ENCODE data around the gene SAMD1.

SAMD1 gene

DNA sequence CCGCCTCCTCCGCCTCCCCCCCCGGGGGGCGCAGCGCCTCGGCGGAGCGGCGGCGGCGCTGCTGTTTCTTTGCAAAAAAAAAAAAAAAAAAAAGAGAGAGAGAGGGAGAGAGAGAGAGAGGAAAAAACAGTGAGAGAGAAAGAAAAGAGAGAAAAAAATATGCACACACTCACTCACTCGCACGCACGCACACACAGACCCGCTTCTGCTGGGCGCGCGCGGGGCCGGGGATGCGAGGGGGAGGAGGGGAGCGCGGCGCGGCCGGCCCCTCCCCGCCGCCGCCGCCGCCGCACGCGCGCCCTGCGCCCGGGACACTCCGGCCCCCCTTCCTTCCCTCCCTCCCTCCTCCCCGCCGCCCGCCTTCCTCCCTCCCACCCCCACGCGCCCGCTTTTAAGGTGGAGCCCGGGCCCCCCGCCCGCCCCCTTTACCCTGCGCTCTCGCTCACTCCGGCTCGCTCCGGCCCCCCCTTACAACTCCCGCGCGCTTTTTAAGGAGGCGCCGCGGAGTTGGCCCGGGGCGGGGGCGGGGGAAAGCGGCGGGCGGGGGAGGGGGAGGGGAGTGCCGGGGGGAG, at the start of gene SAMD1:
Gene SAMD1 (minus strand): TSS at position 243 of the 572 bp plus-strand sequence.
- peak; percentile 83 for DNase-seq

DNA sequence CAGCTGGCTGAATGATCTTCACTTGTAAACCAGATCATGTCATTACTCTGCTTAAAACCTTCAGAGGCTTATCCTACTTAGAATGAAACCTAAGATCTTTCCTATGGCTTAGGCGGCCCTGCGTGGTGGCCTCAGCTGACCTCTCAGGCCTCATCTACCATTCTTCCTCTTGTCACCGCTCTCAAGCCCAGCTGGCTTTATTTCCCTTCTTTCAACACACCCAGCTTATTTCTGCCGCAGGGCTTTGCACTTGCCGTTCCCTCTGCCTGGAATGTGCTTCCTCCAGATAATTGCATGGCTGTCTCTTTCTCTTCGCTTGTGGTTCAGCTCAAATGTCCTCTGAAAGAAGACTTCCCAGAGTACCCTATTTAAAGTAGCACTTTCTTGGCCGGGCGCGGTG, 49.4 kb upstream of the SAMD1 start:
- DNase-seq = no peak

- no peak for DNase-seq
Observed at GRCh38 chr19:14138576-14139265, 48.2 kb upstream of the SAMD1 start.

DNA sequence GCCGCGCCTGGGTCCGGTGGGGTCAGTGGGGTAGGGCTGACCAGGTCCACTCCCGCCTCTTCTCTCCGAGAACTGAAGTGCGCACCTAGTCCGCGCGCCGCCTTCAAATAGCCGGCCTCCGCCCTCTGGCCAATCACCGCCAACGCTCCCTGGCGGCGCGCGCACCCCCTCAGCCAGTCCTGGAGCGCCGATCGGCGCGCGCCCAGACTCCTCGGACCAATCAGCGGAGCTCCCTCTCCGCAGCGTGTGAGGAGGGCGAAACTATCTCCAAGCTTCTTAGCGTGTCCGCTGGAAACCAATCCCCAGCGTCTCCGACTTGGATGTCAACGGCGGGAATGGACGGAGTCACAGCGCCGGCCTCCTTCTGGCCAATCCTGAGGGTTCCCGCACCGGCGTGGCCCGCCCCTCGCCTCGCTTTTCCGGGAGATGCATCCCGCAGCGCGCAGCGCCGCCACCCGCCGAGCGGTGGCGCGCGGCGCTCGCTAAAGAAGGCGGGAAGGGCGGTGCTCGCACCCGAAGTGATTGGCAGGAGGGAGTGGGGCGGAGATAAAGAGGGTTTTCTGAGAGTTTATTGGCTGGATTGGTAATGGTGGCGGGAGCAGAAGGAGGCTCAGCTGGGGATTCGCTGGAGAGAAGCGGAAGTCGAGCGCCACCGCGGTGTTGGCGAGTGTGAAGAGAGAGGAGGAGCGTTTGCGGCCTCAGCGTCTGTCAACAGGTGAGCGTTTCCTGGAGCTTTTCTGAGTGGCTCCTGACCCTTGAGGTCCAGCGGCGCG, 46.1 kb upstream of the SAMD1 start, which contains the start of gene ASF1B:
Gene ASF1B (minus strand): TSS at position 81 of the 773 bp plus-strand sequence. CDS start 133 bp downstream, outside the sequence.
- peak; percentile 99 for DNase-seq

DNA sequence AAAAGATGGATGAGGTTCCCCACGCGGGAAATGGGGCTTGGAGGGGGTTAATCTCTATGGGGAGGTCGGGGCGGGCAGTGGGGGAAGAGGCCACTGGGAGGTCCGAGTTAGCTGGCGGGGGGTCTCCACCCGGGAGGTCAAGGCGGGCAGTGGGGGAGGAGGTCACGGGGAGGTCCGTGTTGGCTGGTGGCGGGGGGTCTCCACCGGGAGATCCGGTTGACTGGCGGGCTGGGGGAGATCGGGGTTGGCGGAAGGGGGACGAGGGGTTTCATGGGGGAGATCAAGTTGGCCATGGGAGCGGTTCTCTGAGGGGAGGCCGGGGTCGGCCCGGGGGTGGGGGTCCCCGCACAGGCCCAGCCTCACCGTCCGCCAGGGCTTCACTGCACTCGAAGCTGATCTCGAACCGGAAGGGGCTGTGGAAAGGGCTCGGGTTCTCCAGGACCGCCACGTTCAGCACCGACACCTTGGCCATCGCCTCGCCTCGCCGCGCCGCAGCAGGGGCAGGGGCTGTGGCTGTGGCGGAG, 45.5 kb upstream of the SAMD1 start:
- DNase-seq = no peak

- no peak for DNase-seq
Observed at GRCh38 chr19:14135355-14135754, 44.8 kb upstream of the SAMD1 start.

GRCh38 chr19:14127929-14128509, 37.5 kb upstream of the SAMD1 start:
- DNase-seq = no peak

DNA sequence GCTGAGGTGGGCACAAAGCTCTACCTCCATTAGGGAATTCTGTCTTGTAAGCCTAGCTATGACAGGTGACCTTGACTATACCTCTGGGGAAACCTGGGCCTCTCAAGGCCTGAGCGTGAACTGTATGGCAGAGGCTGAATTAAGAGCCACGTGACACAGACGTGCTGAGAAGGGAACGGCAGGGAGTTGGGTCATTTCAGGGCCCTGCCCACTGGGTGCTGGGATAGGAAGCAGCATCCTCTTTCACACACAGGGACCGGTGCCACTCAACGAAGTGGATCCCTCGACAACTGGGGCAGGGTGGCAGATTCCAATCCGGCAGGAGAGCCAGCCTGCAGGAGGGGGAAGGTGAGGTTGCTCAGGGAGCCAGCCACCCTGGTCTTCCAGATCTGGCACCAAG, 36.6 kb upstream of the SAMD1 start:
- DNase-seq = no peak

DNA sequence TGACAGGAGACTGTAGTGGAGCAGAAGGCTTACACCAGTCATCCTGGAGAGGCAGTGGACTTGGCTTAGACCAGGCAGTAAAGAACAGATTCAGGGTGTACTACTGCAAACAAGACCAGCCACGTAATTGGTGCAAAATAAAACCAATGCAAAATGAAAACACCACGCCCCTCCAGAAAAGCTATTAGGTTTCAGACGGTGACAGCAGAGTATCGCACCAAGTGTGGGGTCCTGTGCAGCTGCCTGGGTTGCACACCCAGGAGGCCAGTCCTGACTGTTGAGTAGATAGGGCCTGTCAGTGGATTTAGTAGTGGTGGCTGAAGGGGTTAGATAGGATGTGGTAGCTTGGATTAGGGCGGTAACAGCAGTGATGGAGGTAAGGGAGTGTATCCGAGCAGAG, 32.4 kb upstream of the SAMD1 start:
- DNase-seq = no peak

DNA sequence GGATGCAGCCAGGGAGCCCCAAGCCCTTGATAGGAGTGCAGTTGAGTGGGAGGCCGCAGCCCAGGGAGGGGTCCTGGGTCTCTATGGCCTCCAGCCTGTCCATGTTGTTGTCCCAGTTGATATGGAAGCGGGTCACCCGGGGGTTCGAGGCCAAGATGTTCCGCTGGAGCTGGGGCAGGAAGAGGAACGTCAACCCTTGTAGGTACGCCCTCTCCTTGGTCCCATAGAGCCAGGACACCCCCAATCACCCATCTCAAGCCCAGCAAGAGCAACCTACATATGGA, 29.9 kb upstream of the SAMD1 start:
- DNase-seq = no peak

GRCh38 chr19:14119644-14120496, 29.3 kb upstream of the SAMD1 start:
- DNase-seq = no peak

GRCh38 chr19:14119146-14119545, 28.6 kb upstream of the SAMD1 start:
- no peak for DNase-seq

DNA sequence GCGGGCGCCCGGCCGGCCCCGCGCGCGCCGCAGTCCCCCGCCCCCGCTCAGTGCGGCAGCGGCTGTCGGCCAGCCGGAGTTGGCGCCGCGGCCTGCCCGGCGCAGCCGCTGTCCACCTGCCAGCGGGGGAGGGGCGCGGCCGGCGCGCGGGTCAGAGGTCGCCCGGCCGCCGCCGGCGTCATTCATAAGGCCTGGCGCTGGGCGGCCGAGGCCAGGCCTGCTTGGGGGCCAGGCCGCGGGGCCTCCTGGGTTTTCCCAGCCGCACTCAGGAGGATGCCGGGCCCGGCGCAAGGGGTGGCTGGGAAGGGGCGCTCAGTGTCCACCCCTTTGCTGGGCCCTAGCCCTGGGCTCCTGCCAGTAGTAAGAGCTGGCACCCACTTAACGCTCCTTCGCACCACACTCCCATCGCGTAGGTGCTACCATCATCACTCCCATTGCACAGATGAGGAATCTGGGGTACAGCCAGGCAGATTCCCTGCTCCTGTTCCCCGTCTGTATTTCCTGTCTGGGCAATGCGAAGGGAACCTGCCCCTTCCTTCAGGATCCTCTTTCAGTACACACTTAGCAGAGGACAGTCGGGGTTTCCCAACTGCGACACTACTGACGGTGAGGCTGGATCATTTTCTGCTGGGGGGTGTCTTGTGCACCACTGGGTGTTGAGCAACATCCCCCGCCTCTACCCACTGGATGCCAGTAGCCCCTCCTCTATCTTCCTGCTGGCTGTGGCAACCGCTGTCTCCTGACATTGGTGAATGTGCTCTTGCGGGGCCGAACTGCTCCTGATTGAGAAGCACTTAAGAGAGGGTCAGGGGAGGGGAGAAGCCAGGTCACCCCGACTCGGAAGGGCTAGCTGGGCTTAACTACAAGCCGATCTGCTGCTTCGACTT, 27.9 kb upstream of the SAMD1 start:
- DNase-seq = peak; percentile 36

DNA sequence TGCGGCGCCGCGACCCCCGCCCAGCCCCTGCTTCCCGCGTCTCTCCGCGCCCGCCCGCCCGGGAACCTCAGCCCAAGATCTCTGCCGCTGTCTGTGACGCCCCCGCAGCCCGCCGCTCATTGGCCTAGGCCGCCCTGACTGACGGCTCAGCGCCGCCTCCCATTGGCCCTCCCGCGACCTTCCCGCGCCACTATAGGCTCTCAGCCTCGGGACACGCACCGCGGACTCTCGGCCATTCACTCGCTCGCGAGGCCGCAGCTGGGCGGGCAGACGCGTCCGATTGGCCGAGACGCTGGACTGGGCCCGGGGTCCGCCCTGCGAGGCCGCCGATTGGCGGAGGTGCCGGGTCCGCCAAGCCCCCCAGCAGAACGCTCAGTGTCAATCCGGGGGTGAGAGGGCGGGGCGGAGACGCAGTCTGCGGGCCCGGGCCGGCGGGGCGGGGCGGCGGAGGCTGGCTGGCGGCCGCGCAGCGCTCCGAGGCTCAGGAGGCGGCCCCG, 27.2 kb upstream of the SAMD1 start, which contains the start of gene PRKACA:
Gene PRKACA (minus strand): TSS at position 95 of the 497 bp plus-strand sequence. CDS start 215 bp downstream, outside the sequence.
- peak; percentile 99 for DNase-seq

DNA sequence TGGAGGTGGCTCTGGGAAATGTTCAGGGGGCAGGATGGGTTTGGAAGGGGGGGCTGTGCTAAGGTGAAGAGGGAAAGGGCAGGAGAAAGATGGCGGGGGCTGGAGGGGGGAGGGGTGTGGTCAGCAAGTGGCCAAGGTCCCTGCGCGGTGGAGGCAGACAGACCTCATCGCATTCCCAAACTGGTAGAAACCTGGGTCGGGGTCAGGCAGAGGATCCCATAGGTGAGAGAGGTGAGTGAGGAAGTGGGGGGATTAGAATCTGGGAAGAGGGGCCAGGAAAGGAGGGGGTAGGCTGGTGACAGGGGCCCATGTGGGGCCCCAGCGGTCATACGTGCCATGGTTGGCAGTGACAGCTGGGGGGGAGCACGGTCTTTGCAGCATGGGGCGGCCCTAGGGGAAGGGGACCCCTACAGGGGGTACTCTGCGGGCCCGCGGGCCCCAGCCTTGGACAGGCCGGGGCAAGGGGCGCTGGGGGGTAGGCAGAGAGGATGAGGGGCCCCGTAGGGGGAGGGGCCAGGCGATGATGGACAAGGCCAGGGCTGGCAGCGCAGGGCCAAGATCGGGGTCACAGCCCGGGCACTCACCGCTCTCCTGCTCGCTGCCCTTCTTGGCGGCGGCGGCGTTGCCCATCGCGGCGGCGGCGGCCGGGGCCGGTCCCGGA, 26.5 kb upstream of the SAMD1 start:
- no peak for DNase-seq

DNA sequence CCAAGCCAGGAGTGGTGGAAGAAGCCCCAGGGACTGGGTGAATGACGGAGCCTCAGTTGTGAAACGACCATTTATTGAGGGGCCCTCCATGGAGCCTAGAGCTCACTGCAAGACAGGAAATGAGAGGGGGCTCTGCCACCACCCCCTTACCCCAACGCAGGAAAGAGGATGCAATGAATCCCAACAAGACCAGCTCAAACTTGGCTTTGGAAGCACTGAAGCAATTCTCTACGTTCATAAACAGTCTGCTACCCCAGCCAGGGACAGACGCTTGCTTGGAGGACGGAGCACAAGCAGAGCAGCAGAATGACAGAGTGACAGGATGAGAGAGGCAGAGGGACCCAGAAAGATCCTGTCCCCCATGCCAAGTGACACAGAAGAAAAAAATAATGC, 26.0 kb upstream of the SAMD1 start:
- DNase-seq = no peak

- DNase-seq = no peak
Observed at GRCh38 chr19:14115756-14116155, 25.2 kb upstream of the SAMD1 start.

DNA sequence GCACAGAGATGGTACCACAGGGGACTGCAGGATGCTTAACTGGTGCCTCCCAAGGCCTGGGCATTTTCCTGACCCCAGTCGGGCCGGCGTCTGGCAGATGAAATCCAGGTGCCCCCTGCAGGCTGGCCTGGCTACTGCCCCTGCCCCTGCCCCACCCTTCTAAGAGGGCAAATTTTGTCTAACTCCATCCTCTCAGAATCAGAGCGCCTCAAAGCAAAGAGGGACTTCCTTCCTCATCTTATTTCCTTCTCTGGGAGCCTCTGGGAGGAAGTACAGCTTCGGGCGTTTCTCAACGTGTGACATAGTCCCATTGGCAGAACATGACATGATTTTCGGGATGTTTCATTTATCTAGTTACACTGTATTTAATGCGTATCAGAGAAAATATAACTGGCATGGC, 24.3 kb upstream of the SAMD1 start:
- DNase-seq = peak; percentile 61

DNA sequence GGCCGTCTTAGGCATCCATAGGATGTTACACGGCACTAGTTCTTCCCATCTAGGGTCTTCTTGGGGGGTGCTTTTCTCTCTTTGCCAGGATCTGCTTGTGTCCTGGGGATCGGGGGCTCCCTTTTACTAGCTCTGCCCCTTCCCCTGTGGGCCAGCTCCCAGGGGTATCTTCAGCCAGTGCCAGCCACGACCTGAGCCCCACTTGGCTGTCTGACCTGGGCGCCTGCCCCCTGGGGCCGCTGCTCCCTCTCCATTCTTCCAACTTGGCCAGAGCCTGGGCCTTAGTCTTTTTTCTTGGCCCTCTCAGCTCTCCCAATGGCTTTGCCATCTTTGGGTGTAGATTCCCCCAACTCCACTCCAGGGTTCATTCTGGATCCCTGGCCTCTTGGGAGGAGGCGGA, 23.9 kb upstream of the SAMD1 start:
- no peak for DNase-seq

DNA sequence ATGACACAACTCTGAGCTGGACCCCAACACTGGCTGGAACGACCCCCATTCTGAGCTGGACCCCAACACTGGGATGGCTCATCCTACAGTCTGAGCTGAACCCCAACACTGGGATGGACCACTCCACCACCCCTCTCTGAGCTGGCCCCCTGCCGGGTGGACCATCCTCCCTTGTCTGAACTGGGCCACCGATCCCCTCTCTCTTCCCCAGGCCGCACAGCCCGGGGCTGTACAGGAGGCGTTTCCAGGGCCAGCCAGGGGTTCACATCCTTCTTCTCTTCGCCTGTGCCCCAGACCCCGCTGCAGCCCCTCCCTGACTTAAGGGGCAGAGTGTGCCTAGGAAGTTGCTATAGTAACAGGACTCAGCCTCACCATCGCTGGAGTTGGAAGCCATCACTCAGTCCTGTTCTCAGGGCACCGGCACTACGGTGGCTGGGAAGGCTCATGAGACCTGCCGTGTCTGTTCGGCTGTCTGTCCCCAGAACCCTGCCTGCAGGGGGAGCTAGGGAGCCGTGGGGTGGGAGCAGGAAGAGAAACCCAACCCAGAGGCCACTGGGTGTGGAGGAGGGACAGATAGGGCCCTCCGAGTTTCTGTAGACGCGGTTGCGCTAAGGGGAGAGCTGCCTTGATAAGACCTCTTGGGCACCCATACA, 23.3 kb upstream of the SAMD1 start:
- DNase-seq = peak; percentile 79
